Measurements from ENCODE around the gene ODF4. TPM values are rescaled to one million over a fixed set of nuclear protein-coding genes. Genes with fewer than 3 reads are reported as not detected.

The ODF4 gene
- total RNA-seq, 4 donors from 2014 or later = not detected

DNA sequence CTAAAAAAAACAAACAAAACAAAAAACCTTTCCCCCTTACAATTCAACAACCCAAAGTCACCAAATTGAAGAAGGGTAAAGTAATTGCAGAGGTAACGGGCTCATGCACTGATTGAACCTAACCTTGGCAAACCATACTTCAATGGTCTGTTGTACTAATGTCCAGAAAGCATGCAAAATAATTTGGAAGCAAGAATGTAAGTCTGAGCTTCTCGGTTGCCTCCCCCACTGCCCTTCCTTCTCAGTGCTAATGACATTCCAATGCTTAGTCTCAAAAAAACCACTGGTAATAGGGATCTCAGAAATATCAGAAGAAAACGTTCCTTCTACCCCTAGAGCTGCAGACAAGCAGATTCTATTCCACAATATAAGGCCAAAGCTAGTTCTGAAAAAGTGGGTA, 21.1 kb downstream of the ODF4 start:
- no peaks in the 10 kb centered on the region for H3K36me3 ChIP-seq
- no peak for DNase-seq
- no peak for ATAC-seq
- no peaks in the 10 kb centered on the region for H3K9me3 ChIP-seq
- peak overlapping the region; percentile 7 to 76 (median 58) for H3K27ac ChIP-seq
- in situ Hi-C loops (cut with MboI; ENCODE audit: low sequenced_read_pairs in 4 of 4) (no loop called here), intact Hi-C loops (cut with DNase I; ENCODE audit: low total_unique reads) (no loop called here)
- no peak overlapping the region for H3K4me3 ChIP-seq
- peaks cover 23 to 28% of the 10 kb centered on the region in 2 donors for H3K4me1 ChIP-seq
- no peaks in the 10 kb centered on the region for H3K27me3 ChIP-seq
- TF ChIP-seq, protein P1, sequence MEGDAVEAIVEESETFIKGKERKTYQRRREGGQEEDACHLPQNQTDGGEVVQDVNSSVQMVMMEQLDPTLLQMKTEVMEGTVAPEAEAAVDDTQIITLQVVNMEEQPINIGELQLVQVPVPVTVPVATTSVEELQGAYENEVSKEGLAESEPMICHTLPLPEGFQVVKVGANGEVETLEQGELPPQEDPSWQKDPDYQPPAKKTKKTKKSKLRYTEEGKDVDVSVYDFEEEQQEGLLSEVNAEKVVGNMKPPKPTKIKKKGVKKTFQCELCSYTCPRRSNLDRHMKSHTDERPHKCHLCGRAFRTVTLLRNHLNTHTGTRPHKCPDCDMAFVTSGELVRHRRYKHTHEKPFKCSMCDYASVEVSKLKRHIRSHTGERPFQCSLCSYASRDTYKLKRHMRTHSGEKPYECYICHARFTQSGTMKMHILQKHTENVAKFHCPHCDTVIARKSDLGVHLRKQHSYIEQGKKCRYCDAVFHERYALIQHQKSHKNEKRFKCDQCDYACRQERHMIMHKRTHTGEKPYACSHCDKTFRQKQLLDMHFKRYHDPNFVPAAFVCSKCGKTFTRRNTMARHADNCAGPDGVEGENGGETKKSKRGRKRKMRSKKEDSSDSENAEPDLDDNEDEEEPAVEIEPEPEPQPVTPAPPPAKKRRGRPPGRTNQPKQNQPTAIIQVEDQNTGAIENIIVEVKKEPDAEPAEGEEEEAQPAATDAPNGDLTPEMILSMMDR (IDR thresholded peaks at IDR 0.05 in 4 of 5, conservative IDR thresholded peaks at IDR 0.05 in 1 of 5) = no peak
- no peak for TF ChIP-seq POLR2A (IDR thresholded peaks at IDR 0.05)

DNA sequence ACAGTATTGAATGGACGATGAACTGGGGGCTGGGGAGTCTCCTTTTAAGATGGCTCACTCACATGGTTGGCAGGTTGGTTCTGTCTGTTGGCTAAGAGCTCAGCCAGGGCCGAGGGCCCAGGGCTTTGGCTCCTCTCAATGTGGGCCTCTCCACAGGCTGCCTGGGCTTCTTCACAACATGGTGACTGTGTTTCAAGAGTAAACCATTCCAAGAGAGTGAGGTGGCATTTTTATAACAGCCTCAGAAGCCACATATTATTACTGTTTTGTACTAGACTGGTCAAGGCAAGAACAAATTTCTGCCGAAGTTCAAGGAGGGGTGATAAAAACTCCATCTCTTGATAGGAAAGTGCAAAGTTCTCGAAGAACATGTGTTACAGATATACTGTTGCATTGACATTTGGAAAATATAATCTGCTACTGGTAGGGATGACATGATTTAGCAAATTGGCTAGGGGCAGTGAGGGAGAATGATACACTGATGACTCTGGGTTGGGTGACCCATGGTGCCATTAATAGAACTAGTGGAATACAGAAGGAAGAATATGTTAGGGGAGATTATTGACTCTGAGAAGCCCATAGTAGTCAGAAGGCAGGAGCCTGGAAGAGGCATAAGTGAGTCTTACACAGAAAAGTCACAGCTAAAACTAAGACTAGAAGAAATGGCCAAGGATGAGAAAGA, 23.2 kb downstream of the ODF4 start:
- H3K4me1 ChIP-seq = peaks cover 23 to 36% of the 10 kb centered on the region in 2 donors
- DNase-seq (no peak), ATAC-seq (peak in 1 of 2 donors; percentile 60)
- H3K27ac ChIP-seq = peak overlapping the region; percentile 58 to 76 (median 62)
- intact Hi-C loops (cut with DNase I; ENCODE audit: low total_unique reads) (no loop called here), in situ Hi-C loops (cut with MboI; ENCODE audit: low sequenced_read_pairs in 4 of 4) (no loop called here)
- no peak for TF ChIP-seq POLR2A (IDR thresholded peaks at IDR 0.05)
- TF ChIP-seq, protein P1 (IDR thresholded peaks at IDR 0.05 in 4 of 5, conservative IDR thresholded peaks at IDR 0.05 in 1 of 5) = no peak
- H3K9me3 ChIP-seq = no peaks in the 10 kb centered on the region
- no peaks in the 10 kb centered on the region for H3K27me3 ChIP-seq
- H3K36me3 ChIP-seq = no peaks in the 10 kb centered on the region
- H3K4me3 ChIP-seq = no peak overlapping the region

DNA sequence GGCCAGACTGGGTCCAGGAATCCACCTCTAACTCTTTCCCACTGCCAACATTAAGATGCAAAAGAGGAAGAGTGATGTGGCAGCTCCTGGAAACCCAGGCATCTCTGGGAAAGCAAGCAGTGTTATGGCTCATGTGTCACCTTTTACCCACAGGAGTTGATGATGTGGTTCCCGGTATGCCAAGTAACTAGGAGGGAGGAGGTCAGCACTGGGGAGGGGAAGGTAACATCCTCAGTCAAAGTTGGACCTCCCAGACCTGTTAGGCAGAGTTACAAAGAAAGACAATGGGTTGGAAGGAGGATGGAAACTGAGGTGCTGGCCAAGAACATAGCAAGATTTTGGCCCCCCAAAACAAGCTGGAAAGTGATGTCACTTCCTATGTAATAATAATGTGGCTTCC, 25.5 kb downstream of the ODF4 start:
- intact Hi-C loops (cut with DNase I; ENCODE audit: low total_unique reads) = no loop called here
- H3K36me3 ChIP-seq = peaks cover 0 to 17% of the 10 kb centered on the region in 2 donors
- H3K27me3 ChIP-seq = no peaks in the 10 kb centered on the region
- no peak overlapping the region for H3K4me3 ChIP-seq
- no peak for DNase-seq
- in situ Hi-C loops (cut with MboI; ENCODE audit: low sequenced_read_pairs in 4 of 4) = no loop called here
- TF ChIP-seq, protein P1 (IDR thresholded peaks at IDR 0.05 in 4 of 5, conservative IDR thresholded peaks at IDR 0.05 in 1 of 5) = no peak
- TF ChIP-seq POLR2A (IDR thresholded peaks at IDR 0.05) = no peak
- peak in 1 of 2 donors; percentile 63 for ATAC-seq
- peak overlapping the region; percentile 44 to 66 (median 58) for H3K27ac ChIP-seq
- peaks cover 20 to 31% of the 10 kb centered on the region in 2 donors for H3K4me1 ChIP-seq
- H3K9me3 ChIP-seq = no peaks in the 10 kb centered on the region

DNA sequence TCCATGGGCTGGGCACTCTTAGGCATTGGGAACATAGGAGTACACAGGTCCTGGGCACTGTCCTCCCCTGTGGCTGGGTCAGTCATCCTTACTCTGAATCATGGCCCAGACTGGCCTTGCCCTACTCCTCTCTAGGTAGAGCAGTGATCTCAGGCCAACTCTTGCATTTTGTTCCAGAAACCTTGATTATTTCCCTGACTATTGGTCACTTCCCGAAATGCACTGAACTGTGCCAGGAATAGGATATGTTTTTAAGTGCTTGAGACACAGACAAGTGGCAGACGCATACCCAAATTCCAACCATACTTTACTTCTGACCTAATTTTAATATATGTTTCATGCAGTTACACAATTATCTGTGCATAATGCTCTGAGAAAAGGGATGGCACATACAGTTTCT, 26.6 kb downstream of the ODF4 start:
- ATAC-seq = peak in 1 of 2 donors; percentile 28
- DNase-seq = no peak
- Histone ChIP-seq H3K4me3 (no peak overlapping the region), H3K27ac (peak overlapping the region; percentile 44 to 66 (median 58)), H3K4me1 (peaks cover 29% of the 10 kb centered on the region in 2 donors), H3K36me3 (peaks cover 0 to 17% of the 10 kb centered on the region in 2 donors), H3K27me3 (no peaks in the 10 kb centered on the region), H3K9me3 (no peaks in the 10 kb centered on the region)
- in situ Hi-C loops (cut with MboI; ENCODE audit: low sequenced_read_pairs in 4 of 4) (no loop called here), intact Hi-C loops (cut with DNase I; ENCODE audit: low total_unique reads) (no loop called here)
- no peak for TF ChIP-seq POLR2A (IDR thresholded peaks at IDR 0.05)

DNA sequence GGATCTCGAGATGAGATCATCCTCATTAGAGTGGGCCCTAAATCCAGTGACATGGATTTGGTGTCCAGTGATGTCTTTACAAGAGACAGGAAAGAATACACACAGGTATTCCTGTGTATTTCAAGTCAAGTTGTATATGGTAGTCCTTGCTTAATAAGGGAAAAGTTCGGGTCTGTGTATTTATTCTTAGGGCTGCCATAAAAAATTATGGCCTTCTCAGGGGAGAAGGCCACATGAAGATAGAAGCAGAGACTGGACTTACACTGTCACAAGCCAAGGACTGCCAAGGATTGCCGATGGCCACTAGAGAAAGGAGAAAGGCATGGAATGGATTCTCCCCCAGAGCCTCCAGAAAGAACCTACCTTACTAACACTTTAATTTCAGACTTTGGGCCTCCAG, 28.6 kb downstream of the ODF4 start:
- Histone ChIP-seq H3K27me3 (no peaks in the 10 kb centered on the region), H3K4me3 (no peak overlapping the region), H3K36me3 (peaks cover 0 to 17% of the 10 kb centered on the region in 2 donors), H3K9me3 (no peaks in the 10 kb centered on the region), H3K4me1 (peaks cover 28 to 34% of the 10 kb centered on the region in 2 donors), H3K27ac (peak overlapping the region in 2 of 4 donors; percentile 8 to 47)
- TF ChIP-seq, protein P1 (IDR thresholded peaks at IDR 0.05 in 4 of 5, conservative IDR thresholded peaks at IDR 0.05 in 1 of 5) = no peak
- no peak for TF ChIP-seq POLR2A (IDR thresholded peaks at IDR 0.05)
- in situ Hi-C loops (cut with MboI; ENCODE audit: low sequenced_read_pairs in 4 of 4) (no loop called here), intact Hi-C loops (cut with DNase I; ENCODE audit: low total_unique reads) (no loop called here)
- DNase-seq (no peak), ATAC-seq (no peak)

All from gastrocnemius medialis (tissue), 4 donors.